Bronchus fibroblast of lung (primary cell): ENCODE data around the gene RNF14. TPM values are rescaled to one million over a fixed set of nuclear protein-coding genes. Genes with fewer than 3 reads are reported as not detected.

ENCODE experiments used
- total RNA-seq: library from RNA; depleted of rRNA; stranded (reverse); fragments of >200 nt; gene quantifications from 2 replicates; pipeline ENCODE4 v1.2.3, GENCODE V29; 2015

Gene RNF14, protein sequence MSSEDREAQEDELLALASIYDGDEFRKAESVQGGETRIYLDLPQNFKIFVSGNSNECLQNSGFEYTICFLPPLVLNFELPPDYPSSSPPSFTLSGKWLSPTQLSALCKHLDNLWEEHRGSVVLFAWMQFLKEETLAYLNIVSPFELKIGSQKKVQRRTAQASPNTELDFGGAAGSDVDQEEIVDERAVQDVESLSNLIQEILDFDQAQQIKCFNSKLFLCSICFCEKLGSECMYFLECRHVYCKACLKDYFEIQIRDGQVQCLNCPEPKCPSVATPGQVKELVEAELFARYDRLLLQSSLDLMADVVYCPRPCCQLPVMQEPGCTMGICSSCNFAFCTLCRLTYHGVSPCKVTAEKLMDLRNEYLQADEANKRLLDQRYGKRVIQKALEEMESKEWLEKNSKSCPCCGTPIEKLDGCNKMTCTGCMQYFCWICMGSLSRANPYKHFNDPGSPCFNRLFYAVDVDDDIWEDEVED
- total RNA-seq, result 31.4 and 37.7 TPM in 2 replicates

DNA sequence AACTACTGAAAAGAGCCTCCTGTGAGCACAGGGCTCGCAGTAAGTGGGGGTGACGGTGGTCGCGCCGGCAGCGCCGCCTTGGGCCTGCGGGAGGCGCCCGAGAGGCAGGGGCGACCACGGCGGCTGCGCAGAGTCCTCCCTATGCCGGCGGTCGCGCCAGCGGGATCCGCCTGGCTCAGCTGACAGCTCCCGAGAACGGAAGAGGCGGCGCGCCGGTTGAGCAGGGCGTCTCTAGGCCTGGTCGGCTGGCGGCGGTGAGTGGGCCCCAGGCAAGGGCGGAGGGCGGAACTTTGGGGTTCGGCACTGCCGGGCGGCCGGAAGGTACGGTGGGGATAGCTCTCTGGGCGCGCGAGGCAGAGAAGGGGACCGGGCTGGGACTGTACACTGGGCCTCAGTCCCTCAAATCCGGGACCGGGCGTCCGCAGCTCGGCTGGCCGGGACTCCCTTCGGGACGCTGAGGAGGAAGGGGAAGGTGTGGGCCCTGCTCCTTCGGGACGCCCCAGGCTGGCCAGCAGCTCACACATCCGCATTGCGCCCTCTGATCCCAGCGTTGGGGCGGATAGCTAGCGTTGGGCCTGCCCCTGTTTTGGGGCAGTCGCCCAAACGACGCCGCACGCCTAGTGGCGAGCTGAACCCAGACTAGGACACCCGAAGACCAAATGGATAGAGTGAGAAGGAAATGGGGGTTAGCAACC lies at the start of gene RNF14:
Gene RNF14 (plus strand): TSS at position 192 of the 695 bp plus-strand sequence. CDS start 4,484 bp downstream, outside the sequence.

DNA sequence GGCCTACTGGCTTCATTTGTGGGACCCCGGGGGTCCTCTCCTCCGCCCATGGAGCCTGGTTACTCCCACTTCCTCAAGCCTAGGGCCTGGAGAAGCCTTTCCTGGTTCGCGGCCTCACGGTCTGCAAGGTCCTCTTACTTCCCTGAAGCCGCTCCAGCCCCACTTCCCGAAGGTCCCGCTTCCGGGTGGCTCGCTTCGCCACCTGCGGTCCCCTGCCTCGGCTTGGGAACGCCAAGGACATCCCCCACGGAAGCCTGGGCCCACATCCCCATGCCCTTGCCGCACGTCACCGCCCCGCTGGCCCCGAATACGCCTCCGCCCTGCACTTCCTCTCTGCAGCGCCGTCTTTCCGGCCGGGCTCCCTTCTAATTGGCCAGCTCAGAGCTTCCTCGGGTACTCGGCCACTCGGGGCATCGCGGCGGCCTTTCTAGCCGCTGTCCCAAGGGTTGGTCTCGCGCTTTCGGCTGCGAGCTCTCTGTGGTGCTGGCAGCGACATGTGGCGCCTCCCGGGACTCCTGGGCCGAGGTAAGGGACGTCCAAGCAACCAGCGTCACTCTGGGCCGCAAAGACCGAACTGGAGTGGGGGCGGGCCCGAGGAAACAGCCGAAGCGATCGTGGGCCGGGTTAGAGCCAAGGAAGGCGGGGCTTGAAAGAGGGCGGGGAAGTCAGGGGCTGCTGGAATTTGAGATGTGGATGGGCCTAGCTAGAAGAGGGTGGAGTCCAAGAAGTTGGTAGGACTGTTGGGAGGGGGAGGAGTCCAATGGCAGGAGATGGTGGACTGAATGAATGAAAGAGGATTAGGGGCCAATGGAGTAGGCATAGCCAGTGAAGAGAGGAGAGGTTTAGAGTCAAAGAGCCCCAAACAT lies 45.2 kb upstream of the RNF14 start, which contains the start of gene DELE1:
Gene DELE1 (plus strand): TSS at position 424 of the 866 bp plus-strand sequence. CDS start 71 bp downstream, at position 495.

DNA sequence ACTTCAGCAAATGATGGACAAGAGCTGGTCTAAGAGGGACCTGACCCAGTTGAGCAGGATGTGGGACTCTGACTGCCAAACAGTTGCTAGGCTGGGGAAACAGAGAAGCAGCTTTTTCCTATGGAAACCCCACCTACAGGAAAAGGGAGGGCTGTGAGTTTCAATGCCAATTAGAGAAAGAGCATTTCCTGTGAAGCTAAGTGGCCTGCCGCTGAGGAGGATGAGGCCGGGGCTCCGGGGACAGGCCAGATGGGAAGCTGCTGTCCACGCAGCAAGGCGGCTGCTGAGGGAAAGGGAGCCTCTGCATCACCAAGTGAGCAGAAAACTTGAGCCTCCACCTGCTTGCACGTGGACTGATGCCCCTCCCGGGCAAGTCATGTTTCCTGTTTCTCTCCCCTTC lies 10.8 kb upstream of the RNF14 start, which contains the start of gene PCDH12:
Gene PCDH12 (minus strand): TSS at position 90 of the 400 bp plus-strand sequence. CDS start 351 bp downstream, outside the sequence.

DNA sequence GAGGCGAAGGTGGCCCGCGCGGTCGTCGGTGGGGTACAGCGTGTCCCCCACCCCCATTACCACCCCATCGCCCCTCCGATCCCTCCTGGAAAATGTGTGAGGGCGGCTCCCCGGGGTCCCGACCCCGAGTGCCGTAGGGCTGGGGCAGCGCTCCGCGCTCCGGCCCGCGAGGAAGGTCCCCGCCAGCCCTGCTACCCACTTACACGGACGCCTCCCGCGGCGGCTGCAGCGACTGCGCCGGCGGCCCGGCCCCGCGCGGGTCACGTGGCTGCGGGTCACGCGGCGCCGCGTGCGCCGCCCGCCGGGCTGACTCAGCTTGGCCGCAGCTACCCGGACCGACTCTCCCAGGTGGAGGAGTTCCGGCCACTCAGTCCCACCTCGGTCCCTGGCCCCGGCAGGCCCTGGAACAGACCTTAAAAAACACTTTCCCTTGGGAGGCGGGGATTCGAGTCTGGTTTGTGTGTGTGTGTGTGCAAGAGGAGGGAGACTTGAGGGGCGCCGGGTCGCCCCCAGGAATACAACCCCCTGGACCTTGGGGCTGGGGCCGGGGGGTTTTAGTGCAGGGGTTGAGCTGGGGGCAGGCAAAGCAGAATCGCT lies 44.0 kb downstream of the RNF14 start, which contains the start of gene GNPDA1:
Gene GNPDA1 (minus strand): TSS at position 236 of the 597 bp plus-strand sequence. CDS start 992 bp downstream, outside the sequence.

Other genes with a start within 250 kb of the RNF14 start
- 0.15 and 0.17 TPM in 2 replicates for gene PCDH1, start 90.7 kb upstream of the RNF14 start, total RNA-seq
- 44.2 and 48.9 TPM in 2 replicates for gene DELE1, start 45.2 kb upstream of the RNF14 start, total RNA-seq
- under 0.01 TPM in 1 of 2 replicates, not detected in the other for gene PCDH12, start 10.9 kb upstream of the RNF14 start, total RNA-seq
- 31.2 and 35.0 TPM in 2 replicates for gene GNPDA1, start 43.9 kb downstream of the RNF14 start, total RNA-seq
- gene NDFIP1, start 139.7 kb downstream of the RNF14 start, total RNA-seq, result 48.8 and 58.2 TPM in 2 replicates